HEK293T (cell line): ENCODE measurements around the gene FITM2.

ENCODE experiments used
- ARNT ChIP-seq: fragments of 450-650 bp; IDR thresholded peaks from 2 replicates; pipeline ENCODE4 v1.6.1; 2017; ENCODE audit warnings: mild to moderate bottlenecking
- BHLHE40 ChIP-seq: fragments of 450-650 bp; IDR thresholded peaks from 2 replicates; pipeline ENCODE4 v1.6.1; 2016; ENCODE audit warnings: mild to moderate bottlenecking, moderate library complexity, borderline replicate concordance
- ELF4 ChIP-seq: fragments of 450-650 bp; IDR thresholded peaks from 2 replicates; pipeline ENCODE4 v1.6.1; 2017; ENCODE audit warnings: antibody characterized with exemption
- FOXA1 ChIP-seq: fragments of 450-650 bp; IDR thresholded peaks from 2 replicates; pipeline ENCODE4 v1.6.1; 2016; ENCODE audit warnings: mild to moderate bottlenecking
- FOXK2 ChIP-seq: fragments of 450-650 bp; IDR thresholded peaks from 2 replicates; pipeline ENCODE4 v1.6.1; 2016; ENCODE audit warnings: mild to moderate bottlenecking
- FOXM1 ChIP-seq: fragments of 450-650 bp; IDR thresholded peaks from 2 replicates; pipeline ENCODE4 v1.6.1; 2017; ENCODE audit warnings: mild to moderate bottlenecking, borderline replicate concordance
- HDGF ChIP-seq: fragments of 450-650 bp; IDR thresholded peaks from 2 replicates; pipeline ENCODE4 v1.6.1; 2017; ENCODE audit warnings: antibody characterized with exemption, borderline replicate concordance
- LEF1 ChIP-seq: fragments of 450-650 bp; IDR thresholded peaks from 2 replicates; pipeline ENCODE4 v1.6.1; 2017; ENCODE audit warnings: mild to moderate bottlenecking, borderline replicate concordance
- NFRKB ChIP-seq: fragments of 450-650 bp; IDR thresholded peaks from 2 replicates; pipeline ENCODE4 v1.6.1; 2016; ENCODE audit warnings: mild to moderate bottlenecking, moderate library complexity
- SUZ12 ChIP-seq: fragments of 450-650 bp; IDR thresholded peaks from 2 replicates; pipeline ENCODE4 v1.6.1; 2016; ENCODE audit warnings: mild to moderate bottlenecking
- ZNF384 ChIP-seq: fragments of 450-650 bp; IDR thresholded peaks from 2 replicates; pipeline ENCODE4 v1.6.1; 2016

GRCh38 chr20:44349349-44349748 is 38.3 kb upstream of the FITM2 start:
- TF ChIP-seq HDGF (no peak), FOXM1 (no peak), NFRKB (no peak), FOXA1 (no peak), FOXK2 (no peak), BHLHE40 (no peak), LEF1 (no peak), SUZ12 (no peak), ELF4 (no peak), ZNF384 (no peak), ARNT (no peak)
